BE2C (cell line): ENCODE data around the gene MYL6.

Experiments
- DNase-seq: peaks from one replicate; pipeline ENCODE4 v3.0.0-alpha.2; 2020
- H3K27me3 ChIP-seq: fragments of 250-450 bp; sonication (Bioruptor Pico); 2 replicates; pipeline ENCODE4 v1.5.1; 2020; ENCODE audit warnings: mild to moderate bottlenecking
- H3K36me3 ChIP-seq: fragments of 250-450 bp; sonication (Bioruptor Pico); 2 replicates; pipeline ENCODE4 v1.5.1; 2020; ENCODE audit warnings: mild to moderate bottlenecking
- H3K4me1 ChIP-seq: fragments of 250-450 bp; sonication (Bioruptor Pico); 2 replicates; pipeline ENCODE4 v1.5.1; 2020
- H3K4me3 ChIP-seq: 2 replicates; pipeline ENCODE4 v1.5.1; 2011; ENCODE audit warnings: low read depth, low read length
- H3K9me3 ChIP-seq: fragments of 250-450 bp; sonication (Bioruptor Pico); 2 replicates; pipeline ENCODE4 v1.5.1; 2020
- TF ChIP-seq, protein P1 (sequence below): IDR thresholded peaks from 2 replicates; pipeline ENCODE4 v1.5.1; 2012; ENCODE audit warnings: mild to moderate bottlenecking, low read depth, low read length

The MYL6 gene

DNA sequence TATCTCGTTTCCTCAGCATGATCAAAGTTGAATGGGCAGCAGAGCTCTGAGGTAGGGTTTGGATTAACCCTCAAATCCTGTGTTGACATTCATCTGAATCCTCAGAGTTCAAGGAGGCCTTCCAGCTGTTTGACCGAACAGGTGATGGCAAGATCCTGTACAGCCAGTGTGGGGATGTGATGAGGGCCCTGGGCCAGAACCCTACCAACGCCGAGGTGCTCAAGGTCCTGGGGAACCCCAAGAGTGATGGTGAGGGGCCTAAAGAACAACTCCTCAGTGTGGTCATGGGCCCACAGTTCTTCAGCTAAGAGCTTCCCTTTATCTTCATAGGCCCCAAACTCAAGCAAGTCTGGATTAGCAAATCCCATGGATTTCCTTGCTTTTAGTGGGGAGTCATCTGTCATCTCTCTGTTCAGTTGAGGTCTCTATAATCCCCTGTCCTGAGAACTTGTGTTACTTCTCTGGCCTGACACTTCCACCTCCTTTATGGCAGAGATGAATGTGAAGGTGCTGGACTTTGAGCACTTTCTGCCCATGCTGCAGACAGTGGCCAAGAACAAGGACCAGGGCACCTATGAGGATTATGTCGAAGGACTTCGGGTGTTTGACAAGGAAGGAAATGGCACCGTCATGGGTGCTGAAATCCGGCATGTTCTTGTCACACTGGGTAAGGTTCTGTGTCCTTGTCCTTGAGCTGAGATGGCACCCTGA is 1.5 kb downstream of the MYL6 start:
- Histone ChIP-seq H3K4me3 (peak overlapping the region; percentile 92), H3K27me3 (no peaks in the 10 kb centered on the region; the same call in 1 of the 2 replicates), H3K9me3 (no peaks in the 10 kb centered on the region), H3K36me3 (peaks cover 58% of the 10 kb centered on the region), H3K4me1 (no peaks in the 10 kb centered on the region; the same call in 1 of the 2 replicates)
- no peak for DNase-seq
- TF ChIP-seq, protein P1, sequence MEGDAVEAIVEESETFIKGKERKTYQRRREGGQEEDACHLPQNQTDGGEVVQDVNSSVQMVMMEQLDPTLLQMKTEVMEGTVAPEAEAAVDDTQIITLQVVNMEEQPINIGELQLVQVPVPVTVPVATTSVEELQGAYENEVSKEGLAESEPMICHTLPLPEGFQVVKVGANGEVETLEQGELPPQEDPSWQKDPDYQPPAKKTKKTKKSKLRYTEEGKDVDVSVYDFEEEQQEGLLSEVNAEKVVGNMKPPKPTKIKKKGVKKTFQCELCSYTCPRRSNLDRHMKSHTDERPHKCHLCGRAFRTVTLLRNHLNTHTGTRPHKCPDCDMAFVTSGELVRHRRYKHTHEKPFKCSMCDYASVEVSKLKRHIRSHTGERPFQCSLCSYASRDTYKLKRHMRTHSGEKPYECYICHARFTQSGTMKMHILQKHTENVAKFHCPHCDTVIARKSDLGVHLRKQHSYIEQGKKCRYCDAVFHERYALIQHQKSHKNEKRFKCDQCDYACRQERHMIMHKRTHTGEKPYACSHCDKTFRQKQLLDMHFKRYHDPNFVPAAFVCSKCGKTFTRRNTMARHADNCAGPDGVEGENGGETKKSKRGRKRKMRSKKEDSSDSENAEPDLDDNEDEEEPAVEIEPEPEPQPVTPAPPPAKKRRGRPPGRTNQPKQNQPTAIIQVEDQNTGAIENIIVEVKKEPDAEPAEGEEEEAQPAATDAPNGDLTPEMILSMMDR = no peak

DNA sequence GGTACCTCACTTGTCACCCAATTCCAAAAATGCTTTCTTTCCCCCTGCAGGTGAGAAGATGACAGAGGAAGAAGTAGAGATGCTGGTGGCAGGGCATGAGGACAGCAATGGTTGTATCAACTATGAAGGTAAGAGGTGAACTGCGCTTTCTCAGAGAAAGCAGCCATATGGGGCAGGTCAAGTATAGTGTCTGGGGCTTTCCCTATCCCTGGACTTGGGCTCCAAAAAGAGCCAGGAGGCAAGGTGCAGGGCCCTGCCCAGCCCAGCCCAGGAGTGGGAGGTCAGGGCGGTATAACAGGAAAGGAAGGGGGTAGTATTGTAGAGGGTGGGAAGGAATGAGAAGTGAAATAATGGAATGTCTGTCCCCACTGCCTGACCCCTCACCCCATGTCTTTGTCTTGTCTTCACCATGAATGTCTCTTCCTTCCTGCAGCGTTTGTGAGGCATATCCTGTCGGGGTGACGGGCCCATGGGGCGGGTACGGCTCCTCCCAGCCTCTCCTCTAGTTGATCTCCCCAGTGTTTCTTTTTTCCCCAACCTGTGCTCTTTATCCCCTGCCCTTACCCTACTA is 2.1 kb downstream of the MYL6 start:
- Histone ChIP-seq H3K36me3 (peaks cover 60% of the 10 kb centered on the region), H3K4me3 (peak overlapping the region; percentile 92), H3K9me3 (no peaks in the 10 kb centered on the region), H3K27me3 (no peaks in the 10 kb centered on the region; the same call in 1 of the 2 replicates), H3K4me1 (no peaks in the 10 kb centered on the region; the same call in 1 of the 2 replicates)
- DNase-seq = no peak
- TF ChIP-seq, protein P1 = no peak

DNA sequence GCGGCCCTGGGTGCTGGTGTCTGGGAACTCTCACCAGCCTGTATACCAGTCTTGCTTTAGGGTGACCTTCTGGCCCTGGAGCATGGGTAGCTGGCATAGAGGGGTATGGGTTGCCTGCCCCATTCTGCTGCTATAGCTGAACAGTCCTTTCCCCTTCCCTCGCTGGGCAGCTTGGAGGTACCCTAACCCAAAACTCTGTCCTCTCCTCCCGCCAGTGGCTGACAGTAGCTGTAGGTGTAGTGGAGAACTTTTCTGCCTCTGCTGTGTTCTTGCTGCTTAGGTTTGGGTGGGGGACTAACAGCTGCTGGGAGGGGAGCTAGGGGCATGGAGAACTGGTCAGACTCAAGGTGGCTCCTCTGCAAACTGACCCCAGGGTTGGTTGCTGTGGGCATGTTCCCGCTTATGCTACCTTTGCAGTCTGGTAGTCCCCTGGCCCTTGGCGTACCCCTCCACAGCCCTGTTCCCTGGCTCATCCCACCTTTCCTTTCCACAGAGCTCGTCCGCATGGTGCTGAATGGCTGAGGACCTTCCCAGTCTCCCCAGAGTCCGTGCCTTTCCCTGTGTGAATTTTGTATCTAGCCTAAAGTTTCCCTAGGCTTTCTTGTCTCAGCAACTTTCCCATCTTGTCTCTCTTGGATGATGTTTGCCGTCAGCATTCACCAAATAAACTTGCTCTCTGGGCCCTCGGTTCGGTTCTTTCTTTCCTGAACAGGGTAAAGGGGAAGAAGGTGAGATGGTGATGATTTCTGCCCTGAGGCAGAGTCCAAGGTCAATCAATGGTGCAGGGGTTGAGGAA is 2.9 kb downstream of the MYL6 start:
- H3K9me3 ChIP-seq = no peaks in the 10 kb centered on the region
- no peak for DNase-seq
- H3K4me1 ChIP-seq = no peaks in the 10 kb centered on the region; the same call in 1 of the 2 replicates
- no peaks in the 10 kb centered on the region; the same call in 1 of the 2 replicates for H3K27me3 ChIP-seq
- TF ChIP-seq, protein P1 = no peak
- peaks cover 58% of the 10 kb centered on the region for H3K36me3 ChIP-seq
- no peak overlapping the region; the same call in 1 of the 2 replicates for H3K4me3 ChIP-seq

DNA sequence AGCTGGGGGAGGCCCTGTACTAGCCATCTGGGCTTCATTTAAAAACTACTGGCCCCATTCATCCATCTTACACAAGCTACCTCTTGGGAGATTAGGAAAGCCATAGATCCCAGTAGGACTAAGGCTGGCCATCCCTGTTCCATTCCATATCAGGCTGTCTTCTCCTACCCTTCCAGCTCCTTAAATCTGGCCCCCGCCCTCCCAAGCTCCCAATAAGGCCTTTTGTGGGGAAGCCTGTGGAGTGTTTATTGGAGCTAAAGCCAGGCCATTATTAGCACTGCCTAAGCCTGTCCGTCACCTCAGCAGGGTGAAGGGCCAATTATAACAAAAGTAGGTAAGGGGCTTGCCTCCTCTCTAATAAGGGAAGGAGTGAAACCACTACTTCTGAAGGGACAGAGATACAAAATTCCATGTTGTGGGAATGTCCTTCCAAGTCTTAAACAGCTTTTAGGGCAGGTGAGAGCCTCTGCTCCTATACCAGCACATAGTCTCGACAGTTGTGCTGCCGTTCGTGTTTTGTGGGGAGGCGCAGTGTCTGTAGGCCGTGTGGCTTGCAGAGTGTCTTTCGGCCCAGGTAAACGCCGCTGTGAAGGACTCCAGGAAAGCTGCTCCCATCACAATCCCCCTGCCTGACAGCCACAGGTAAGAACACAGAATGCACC is 3.7 kb downstream of the MYL6 start:
- DNase-seq = no peak
- TF ChIP-seq, protein P1 = no peak
- H3K36me3 ChIP-seq = peaks cover 62% of the 10 kb centered on the region

DNA sequence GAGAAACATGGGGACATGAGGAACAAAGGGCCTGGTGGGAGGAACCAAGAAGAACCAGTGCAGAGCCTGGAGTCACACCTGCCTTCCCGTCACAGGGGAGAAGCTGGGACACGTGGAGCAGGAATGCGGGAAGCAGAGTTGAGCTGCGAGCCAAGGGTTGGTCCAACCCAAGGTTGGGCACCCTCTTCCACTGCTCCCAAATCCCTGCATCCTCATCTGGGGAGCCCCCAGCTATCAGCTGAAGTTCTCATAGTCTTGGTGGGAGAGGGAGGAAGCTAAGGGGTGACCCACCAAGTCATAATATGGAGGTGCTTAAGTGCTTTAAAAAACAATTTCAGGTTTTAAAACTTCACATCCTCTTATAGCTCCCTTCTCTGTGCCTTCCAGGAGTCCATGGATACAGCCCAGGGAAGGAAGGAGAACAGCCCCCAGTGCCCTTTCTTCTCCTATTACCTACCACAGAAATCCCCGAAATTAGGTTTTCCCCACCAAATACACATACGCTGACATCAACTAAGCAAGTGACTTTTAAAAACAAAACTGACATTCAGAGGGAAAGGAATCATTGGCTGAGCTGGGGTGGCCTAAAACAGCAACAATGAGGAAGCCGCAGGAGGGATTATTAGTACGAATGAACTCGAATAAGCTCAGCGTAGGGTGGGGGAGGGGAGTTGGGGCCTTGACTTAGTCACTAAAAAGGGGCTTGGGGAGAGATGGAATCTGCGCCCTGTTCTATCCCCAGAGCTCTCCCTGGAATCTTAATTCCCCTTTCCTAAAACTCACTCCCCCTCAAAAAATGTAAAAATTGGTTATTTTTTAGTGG is 4.5 kb downstream of the MYL6 start:
- Histone ChIP-seq H3K27me3 (no peaks in the 10 kb centered on the region; the same call in 1 of the 2 replicates), H3K36me3 (peaks cover 67% of the 10 kb centered on the region), H3K9me3 (no peaks in the 10 kb centered on the region), H3K4me3 (no peak overlapping the region), H3K4me1 (no peaks in the 10 kb centered on the region; the same call in 1 of the 2 replicates)
- TF ChIP-seq, protein P1 = no peak
- DNase-seq = no peak

More for the DNA sequence above, 3.7 kb downstream of the MYL6 start:
- Histone ChIP-seq H3K9me3 (no peaks in the 10 kb centered on the region), H3K4me1 (no peaks in the 10 kb centered on the region; the same call in 1 of the 2 replicates), H3K4me3 (no peak overlapping the region), H3K27me3 (no peaks in the 10 kb centered on the region; the same call in 1 of the 2 replicates)
